Karpas-422 (cell line): ENCODE measurements around the gene USP35. TPM values are rescaled to one million over a fixed set of nuclear protein-coding genes. Genes with fewer than 3 reads are reported as not detected.

ENCODE experiments used
- DNase-seq: peaks from one replicate; pipeline ENCODE4 v3.0.0-alpha.2; 2015
- H2AFZ ChIP-seq: fragments of 200-600 bp; sonication (generic); 2 replicates; pipeline ENCODE4 v1.6.1; 2014; ENCODE audit warnings: antibody characterized with exemption, low read length, mixed read lengths
- H3K27ac ChIP-seq: fragments of 200-600 bp; sonication (generic); 2 replicates; pipeline ENCODE4 v1.5.1; 2014; ENCODE audit warnings: mild to moderate bottlenecking, low read length, moderate library complexity
- H3K27me3 ChIP-seq: fragments of 200-600 bp; sonication (generic); 2 replicates; pipeline ENCODE4 v1.6.1; 2014; ENCODE audit warnings: low read length, mixed read lengths
- H3K36me3 ChIP-seq: fragments of 200-600 bp; sonication (generic); 2 replicates; pipeline ENCODE4 v1.6.1; 2014; ENCODE audit warnings: low read length, mixed read lengths; ENCODE audit not compliant: insufficient read depth
- H3K4me1 ChIP-seq: fragments of 200-600 bp; sonication (generic); 2 replicates; pipeline ENCODE4 v1.6.1; 2014; ENCODE audit warnings: mild to moderate bottlenecking, low read length, mixed read lengths
- H3K4me2 ChIP-seq: fragments of 200-600 bp; sonication (generic); 2 replicates; pipeline ENCODE4 v1.6.1; 2014; ENCODE audit warnings: low read length, low read depth, mild to moderate bottlenecking; ENCODE audit not compliant: poor library complexity, severe bottlenecking
- H3K4me3 ChIP-seq: fragments of 200-600 bp; sonication (generic); 2 replicates; pipeline ENCODE4 v1.5.1; 2014; ENCODE audit warnings: mild to moderate bottlenecking, antibody characterized with exemption, low read length, mixed read lengths
- H3K79me2 ChIP-seq: fragments of 200-600 bp; sonication (generic); 2 replicates; pipeline ENCODE4 v1.6.1; 2014; ENCODE audit warnings: mild to moderate bottlenecking, low read length, mixed read lengths
- H3K9ac ChIP-seq: fragments of 200-600 bp; sonication (generic); 2 replicates; pipeline ENCODE4 v1.6.0; 2014; ENCODE audit warnings: low read length
- H3K9me2 ChIP-seq: fragments of 200-600 bp; sonication (generic), shearing (Covaris generic); replicated peaks from 2 replicates; pipeline ENCODE4 v1.6.0; 2014; ENCODE audit warnings: mild to moderate bottlenecking, low read length, moderate library complexity; ENCODE audit not compliant: insufficient read depth
- H3K9me3 ChIP-seq: fragments of 300-700, 200-600 bp; sonication (generic); 2 replicates; pipeline ENCODE4 v1.6.1; 2014; ENCODE audit warnings: low read length, mixed read lengths
- H4K20me1 ChIP-seq: fragments of 200-600 bp; sonication (generic); 2 replicates; pipeline ENCODE4 v1.6.1; 2014; ENCODE audit warnings: mild to moderate bottlenecking, antibody characterized with exemption, low read length, low read depth; ENCODE audit not compliant: insufficient read depth
- total RNA-seq: library from RNA; depleted of rRNA; stranded (reverse); fragments of >200 nt; shearing (Covaris generic); gene quantifications from 2 replicates; pipeline ENCODE4 v1.2.3, GENCODE V29; 2014; ENCODE audit warnings: low replicate concordance

USP35 gene
- total RNA-seq, 1 experiment from 2014 or later: 1.7 TPM

DNA sequence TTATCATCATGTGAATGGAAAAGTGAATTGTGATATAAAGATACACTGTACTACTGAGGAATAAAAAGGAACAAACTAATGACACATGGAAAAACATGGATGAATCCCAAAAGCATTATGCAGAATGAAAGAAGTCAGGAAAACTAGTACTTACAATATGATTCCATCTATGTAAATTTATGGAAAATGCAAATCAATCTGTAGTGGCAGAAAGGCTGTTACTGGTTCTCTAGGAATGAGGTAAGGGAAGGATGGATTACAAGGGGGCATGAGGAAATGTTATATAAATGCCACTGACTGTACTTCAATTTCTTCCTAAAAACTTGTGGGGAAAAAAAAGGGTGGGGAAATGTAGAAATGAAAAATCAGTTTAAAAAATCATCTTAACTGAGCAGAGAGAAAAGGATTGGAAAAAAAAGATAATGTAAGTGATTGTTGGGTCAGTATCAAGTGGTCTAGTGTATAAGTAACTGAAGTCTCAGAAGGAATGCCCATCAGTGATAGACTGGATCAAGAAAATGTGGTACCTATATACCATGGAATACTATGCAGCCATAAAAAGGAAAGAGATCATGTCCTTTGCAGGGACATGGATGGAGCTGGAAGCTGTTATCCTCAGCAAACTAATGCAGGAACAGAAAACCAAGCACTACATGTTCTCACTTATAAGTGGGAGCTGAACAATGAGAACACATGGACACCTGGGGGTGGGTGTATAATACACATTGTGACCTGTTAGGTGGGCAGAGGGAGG, 48.8 kb downstream of the USP35 start:
- Histone ChIP-seq H3K4me1 (no peaks in the 10 kb centered on the region), H2AFZ (no peak overlapping the region), H3K27ac (no peak overlapping the region), H3K9ac (no peak overlapping the region), H4K20me1 (no peaks in the 10 kb centered on the region), H3K79me2 (no peaks in the 10 kb centered on the region), H3K9me2 (no peaks in the 10 kb centered on the region), H3K36me3 (0 out of 2 replicates have a peak, but pooled peaks cover 3% of the 10 kb centered on the region), H3K4me3 (no peak overlapping the region), H3K9me3 (peaks cover 14% of the 10 kb centered on the region), H3K4me2 (no peak overlapping the region), H3K27me3 (no peaks in the 10 kb centered on the region)
- DNase-seq: no peak

DNA sequence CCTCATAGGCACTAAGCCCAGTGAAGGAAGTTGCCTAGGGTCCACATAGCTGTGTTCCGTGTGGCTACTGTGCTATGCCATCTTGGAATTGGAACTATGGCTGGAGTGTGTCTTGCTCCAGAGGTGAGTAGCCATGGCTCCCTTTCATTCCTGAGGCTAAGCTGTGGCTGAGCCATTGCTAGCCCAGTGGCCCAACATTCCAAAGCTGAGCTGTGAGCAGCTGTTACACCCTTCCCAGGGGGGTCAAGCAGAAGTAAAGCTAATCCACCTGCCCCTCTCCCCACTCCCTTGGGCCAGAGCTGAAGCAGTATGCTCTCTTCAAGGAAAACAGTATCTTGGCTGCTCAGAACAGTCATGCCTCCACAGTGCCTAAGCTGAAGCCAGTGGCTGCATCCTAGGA, 51.1 kb downstream of the USP35 start:
- H3K79me2 ChIP-seq: no peaks in the 10 kb centered on the region
- H2AFZ ChIP-seq: no peak overlapping the region
- peaks cover 14% of the 10 kb centered on the region for H3K9me3 ChIP-seq
- no peak overlapping the region for H3K4me2 ChIP-seq
- DNase-seq: no peak
- H3K27me3 ChIP-seq: no peaks in the 10 kb centered on the region
- no peak overlapping the region for H3K4me3 ChIP-seq
- peaks cover 6% of the 10 kb centered on the region for H3K4me1 ChIP-seq
- H4K20me1 ChIP-seq: no peaks in the 10 kb centered on the region
- H3K27ac ChIP-seq: no peak overlapping the region
- H3K9ac ChIP-seq: no peak overlapping the region
- H3K9me2 ChIP-seq: no peaks in the 10 kb centered on the region
- 0 out of 2 replicates have a peak, but pooled peaks cover 3% of the 10 kb centered on the region for H3K36me3 ChIP-seq

DNA sequence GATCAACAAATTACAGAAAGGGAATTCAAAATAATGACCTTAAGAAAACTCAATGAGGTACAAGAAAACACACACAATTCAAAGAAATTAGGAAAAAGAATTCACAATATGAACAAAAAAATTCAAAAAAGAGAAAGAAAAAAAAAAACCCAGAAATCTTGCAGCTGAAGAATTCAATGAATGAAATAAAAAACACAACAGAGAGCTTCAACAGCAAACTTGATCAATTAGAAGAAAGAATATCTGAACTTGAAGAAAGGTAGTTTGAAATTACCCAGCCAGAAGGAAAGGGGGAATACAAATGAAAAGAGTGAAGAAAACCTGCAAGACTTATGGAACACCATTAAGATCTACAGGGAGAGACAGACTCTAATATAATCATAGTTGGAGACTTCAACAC, 52.8 kb downstream of the USP35 start:
- Histone ChIP-seq H3K9ac (no peak overlapping the region), H3K36me3 (0 out of 2 replicates have a peak, but pooled peaks cover 3% of the 10 kb centered on the region), H3K79me2 (no peaks in the 10 kb centered on the region), H3K4me2 (no peak overlapping the region), H2AFZ (no peak overlapping the region), H3K9me3 (peaks cover 14% of the 10 kb centered on the region), H3K4me3 (no peak overlapping the region), H3K4me1 (peaks cover 6% of the 10 kb centered on the region), H3K9me2 (no peaks in the 10 kb centered on the region), H3K27ac (no peak overlapping the region), H4K20me1 (no peaks in the 10 kb centered on the region), H3K27me3 (no peaks in the 10 kb centered on the region)
- DNase-seq: no peak

DNA sequence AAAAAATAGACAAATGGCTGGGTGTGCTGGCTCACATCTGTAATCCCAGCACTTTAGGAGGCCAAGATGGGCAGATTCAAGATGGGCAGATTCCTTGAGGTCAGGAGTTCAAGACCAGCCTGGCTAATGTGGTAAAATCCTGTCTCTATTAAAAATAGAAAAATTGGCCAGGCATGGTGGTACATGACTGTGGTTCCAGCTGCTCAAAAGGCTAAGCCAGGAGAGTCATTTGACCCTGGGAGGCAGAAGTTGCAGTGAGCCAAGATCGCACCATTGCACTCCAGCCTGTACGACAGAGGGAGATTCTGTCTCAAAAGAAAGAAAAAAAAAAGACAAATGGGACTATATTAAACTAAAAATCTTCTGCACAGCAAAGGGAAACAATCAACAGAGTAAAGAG, 55.4 kb downstream of the USP35 start:
- Histone ChIP-seq H2AFZ (no peak overlapping the region), H3K9me2 (no peaks in the 10 kb centered on the region), H3K36me3 (0 out of 2 replicates have a peak, but pooled peaks cover 3% of the 10 kb centered on the region), H3K4me2 (no peak overlapping the region), H3K79me2 (no peaks in the 10 kb centered on the region), H3K9ac (no peak overlapping the region), H3K9me3 (peaks cover 14% of the 10 kb centered on the region), H3K27ac (no peak overlapping the region), H3K4me1 (peaks cover 6% of the 10 kb centered on the region), H4K20me1 (no peaks in the 10 kb centered on the region), H3K4me3 (no peak overlapping the region), H3K27me3 (no peaks in the 10 kb centered on the region)
- DNase-seq: no peak

DNA sequence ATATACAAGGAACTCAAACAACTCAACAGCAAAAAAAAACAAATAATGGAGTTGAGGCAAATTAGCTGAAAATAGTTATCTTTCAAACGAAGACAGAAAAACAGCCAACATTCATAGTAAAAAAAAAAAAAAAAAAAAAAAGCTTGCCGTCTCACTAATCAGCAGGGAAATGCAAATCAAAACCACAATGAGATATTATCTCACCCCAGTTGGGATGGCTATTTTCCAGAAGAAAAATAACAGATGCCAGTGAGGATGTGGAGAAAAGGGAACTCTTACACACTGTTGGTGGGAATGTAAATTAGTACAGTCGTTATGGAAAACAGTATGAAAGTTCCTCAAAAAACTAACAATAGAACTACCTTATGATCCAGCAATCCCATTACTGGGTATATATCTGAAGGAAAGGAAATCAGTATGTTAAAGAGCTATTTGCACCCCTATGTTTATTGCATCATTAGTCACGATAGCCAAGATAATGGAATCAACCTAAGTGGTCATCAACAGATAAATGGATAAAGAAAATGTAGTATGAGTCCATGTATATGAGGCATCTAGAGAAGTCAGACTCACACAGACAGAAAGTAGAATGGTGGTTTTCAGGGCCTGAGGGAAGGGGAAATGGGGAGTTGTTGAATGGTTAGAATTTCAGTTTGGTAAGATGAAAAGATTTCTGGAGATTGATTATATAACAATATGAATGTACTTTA, 56.0 kb downstream of the USP35 start:
- Histone ChIP-seq H2AFZ (no peak overlapping the region), H4K20me1 (no peaks in the 10 kb centered on the region), H3K27me3 (no peaks in the 10 kb centered on the region), H3K79me2 (no peaks in the 10 kb centered on the region), H3K27ac (no peak overlapping the region), H3K4me3 (no peak overlapping the region), H3K9me2 (no peaks in the 10 kb centered on the region), H3K9ac (no peak overlapping the region), H3K4me1 (peaks cover 6% of the 10 kb centered on the region), H3K9me3 (peaks cover 14% of the 10 kb centered on the region), H3K36me3 (0 out of 2 replicates have a peak, but pooled peaks cover 3% of the 10 kb centered on the region), H3K4me2 (no peak overlapping the region)
- DNase-seq: no peak

DNA sequence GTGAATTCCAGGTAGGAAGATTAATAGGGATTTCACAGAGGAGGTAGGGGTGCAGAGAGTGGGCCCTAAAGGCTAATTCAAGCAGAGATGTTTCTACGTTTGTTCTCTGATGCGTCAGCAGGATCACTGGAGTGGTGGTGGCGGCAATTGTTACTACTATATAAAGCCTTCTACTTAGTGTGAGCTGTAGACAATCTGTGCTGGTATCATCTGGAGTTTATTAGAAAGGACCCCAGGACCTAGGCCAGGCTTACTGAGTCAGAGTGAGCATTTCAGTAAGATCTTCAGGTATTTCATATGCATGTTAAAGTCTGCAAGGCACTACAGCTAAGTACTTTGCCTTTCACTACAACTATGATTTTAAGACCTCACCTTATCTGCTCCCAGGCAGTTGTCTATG, 59.5 kb downstream of the USP35 start:
- H3K4me1 ChIP-seq: peaks cover 6% of the 10 kb centered on the region
- no peak for DNase-seq
- no peak overlapping the region for H3K4me2 ChIP-seq
- H3K27me3 ChIP-seq: no peaks in the 10 kb centered on the region
- no peaks in the 10 kb centered on the region for H3K9me3 ChIP-seq
- no peak overlapping the region for H3K9ac ChIP-seq
- H4K20me1 ChIP-seq: no peaks in the 10 kb centered on the region
- H2AFZ ChIP-seq: no peak overlapping the region
- H3K36me3 ChIP-seq: no peaks in the 10 kb centered on the region
- no peak overlapping the region for H3K4me3 ChIP-seq
- no peaks in the 10 kb centered on the region for H3K9me2 ChIP-seq
- H3K79me2 ChIP-seq: no peaks in the 10 kb centered on the region
- no peak overlapping the region for H3K27ac ChIP-seq

DNA sequence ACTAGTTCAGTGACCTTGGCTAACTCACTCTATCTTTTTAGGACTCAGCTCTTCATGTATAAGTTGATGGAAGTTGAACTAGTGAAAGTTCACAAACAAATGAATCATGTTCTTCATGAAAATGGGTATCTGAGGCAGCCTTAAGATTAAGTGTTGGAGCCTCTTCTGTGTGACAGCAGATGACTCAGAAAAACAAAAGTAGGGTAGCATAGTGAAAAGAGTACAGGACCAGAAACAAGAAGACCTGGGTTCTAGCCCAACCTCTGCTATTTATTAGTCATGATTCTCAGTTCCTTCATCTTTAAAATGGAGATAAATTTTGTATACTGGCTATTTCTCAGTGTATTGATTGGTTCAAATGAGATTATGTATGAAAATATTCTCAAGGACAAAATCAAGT, 60.2 kb downstream of the USP35 start:
- H3K27me3 ChIP-seq: no peaks in the 10 kb centered on the region
- no peak overlapping the region for H3K4me3 ChIP-seq
- no peak for DNase-seq
- no peaks in the 10 kb centered on the region for H3K36me3 ChIP-seq
- no peak overlapping the region for H3K9ac ChIP-seq
- H3K4me2 ChIP-seq: no peak overlapping the region
- H3K9me2 ChIP-seq: no peaks in the 10 kb centered on the region
- H3K79me2 ChIP-seq: no peaks in the 10 kb centered on the region
- H3K9me3 ChIP-seq: no peaks in the 10 kb centered on the region
- H3K27ac ChIP-seq: no peak overlapping the region
- no peaks in the 10 kb centered on the region for H4K20me1 ChIP-seq
- no peak overlapping the region for H2AFZ ChIP-seq
- H3K4me1 ChIP-seq: peaks cover 6% of the 10 kb centered on the region

DNA sequence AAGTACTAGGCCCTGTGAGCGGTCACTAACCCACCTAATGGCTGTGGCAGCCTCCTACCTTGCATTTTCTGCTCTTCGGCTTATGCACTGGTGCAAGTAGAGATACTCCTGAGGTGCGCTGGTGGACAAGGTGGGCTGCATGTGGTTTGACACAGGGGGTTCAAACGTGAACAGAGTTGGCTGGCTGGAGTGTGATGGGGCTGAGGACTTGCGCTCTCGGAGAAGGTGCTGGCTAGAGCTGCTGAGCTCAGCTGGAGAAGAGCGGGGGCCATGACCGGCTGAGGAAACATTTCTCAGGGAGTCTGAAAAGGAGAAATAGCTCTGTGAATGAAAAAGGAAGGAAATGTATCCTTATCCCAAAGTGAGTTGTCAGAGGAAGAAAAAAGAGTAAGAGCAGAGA, 61.4 kb downstream of the USP35 start:
- no peaks in the 10 kb centered on the region for H3K27me3 ChIP-seq
- H4K20me1 ChIP-seq: no peaks in the 10 kb centered on the region
- no peak overlapping the region for H3K4me2 ChIP-seq
- no peaks in the 10 kb centered on the region for H3K9me3 ChIP-seq
- no peak for DNase-seq
- no peaks in the 10 kb centered on the region for H3K9me2 ChIP-seq
- H2AFZ ChIP-seq: no peak overlapping the region
- no peaks in the 10 kb centered on the region for H3K4me1 ChIP-seq
- no peak overlapping the region for H3K9ac ChIP-seq
- no peak overlapping the region for H3K4me3 ChIP-seq
- H3K79me2 ChIP-seq: no peaks in the 10 kb centered on the region
- H3K27ac ChIP-seq: no peak overlapping the region
- H3K36me3 ChIP-seq: no peaks in the 10 kb centered on the region
